GM12874 (cell line): ENCODE measurements around the gene ARFGEF3.

ENCODE experiments used
- TF ChIP-seq, protein P1 (sequence below): IDR thresholded peaks from 2 replicates; pipeline ENCODE4 v1.5.1; 2011; ENCODE audit warnings: low read depth, mild to moderate bottlenecking, control low read depth, low read length, moderate library complexity; ENCODE audit not compliant: insufficient read depth

The ARFGEF3 gene

DNA sequence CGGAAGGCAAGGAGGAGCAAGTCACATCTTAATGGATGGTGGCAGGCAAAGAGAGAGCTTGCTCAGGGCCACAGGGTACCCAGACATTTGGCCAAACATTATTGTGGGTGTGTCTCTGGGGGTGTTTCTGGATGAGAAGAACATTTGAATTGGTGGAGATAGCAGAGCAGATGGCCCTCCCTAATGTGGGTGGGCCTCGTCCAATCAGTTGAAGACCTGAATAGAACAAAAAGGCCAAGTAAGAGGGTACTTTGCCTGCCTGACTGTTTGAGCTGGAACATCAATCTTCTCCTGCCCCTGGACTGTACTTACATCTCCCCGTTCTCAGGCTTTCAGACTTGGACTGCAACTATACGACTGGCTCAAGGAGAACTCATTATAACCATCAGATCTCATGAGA, 160.2 kb downstream of the ARFGEF3 start:
- TF ChIP-seq, protein P1, sequence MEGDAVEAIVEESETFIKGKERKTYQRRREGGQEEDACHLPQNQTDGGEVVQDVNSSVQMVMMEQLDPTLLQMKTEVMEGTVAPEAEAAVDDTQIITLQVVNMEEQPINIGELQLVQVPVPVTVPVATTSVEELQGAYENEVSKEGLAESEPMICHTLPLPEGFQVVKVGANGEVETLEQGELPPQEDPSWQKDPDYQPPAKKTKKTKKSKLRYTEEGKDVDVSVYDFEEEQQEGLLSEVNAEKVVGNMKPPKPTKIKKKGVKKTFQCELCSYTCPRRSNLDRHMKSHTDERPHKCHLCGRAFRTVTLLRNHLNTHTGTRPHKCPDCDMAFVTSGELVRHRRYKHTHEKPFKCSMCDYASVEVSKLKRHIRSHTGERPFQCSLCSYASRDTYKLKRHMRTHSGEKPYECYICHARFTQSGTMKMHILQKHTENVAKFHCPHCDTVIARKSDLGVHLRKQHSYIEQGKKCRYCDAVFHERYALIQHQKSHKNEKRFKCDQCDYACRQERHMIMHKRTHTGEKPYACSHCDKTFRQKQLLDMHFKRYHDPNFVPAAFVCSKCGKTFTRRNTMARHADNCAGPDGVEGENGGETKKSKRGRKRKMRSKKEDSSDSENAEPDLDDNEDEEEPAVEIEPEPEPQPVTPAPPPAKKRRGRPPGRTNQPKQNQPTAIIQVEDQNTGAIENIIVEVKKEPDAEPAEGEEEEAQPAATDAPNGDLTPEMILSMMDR = no peak

- TF ChIP-seq, protein P1 = no peak
These were observed 162.1 kb downstream of the ARFGEF3 start for GRCh38 chr6:138323821-138324220.

DNA sequence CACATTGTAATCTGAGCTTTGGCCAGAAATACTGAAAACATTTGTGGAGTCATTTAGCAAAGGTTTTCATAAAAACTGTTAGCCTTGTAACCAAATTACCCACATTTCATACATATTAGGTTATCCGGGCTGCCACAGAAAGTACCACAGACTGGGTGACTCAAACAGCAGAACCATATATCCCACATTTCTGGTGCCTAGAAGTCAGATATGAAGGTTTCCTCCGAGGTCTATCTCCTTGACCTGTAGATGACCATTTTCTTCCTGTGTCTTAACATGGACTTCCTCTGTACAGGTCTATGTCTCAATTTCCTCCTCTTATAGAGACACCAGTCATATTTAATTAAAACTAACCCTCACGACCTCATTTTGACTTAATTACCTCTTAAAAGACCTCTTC, 166.5 kb downstream of the ARFGEF3 start:
- TF ChIP-seq, protein P1 = no peak

GRCh38 chr6:138330763-138331162, 169.0 kb downstream of the ARFGEF3 start:
- TF ChIP-seq, protein P1 = no peak

- TF ChIP-seq, protein P1 = no peak
These were observed 169.7 kb downstream of the ARFGEF3 start for GRCh38 chr6:138331444-138331843.

- TF ChIP-seq, protein P1 = no peak
These were observed 170.2 kb downstream of the ARFGEF3 start for GRCh38 chr6:138331984-138332383.

- TF ChIP-seq, protein P1 = no peak
These were observed 172.3 kb downstream of the ARFGEF3 start for GRCh38 chr6:138334000-138334399.

- TF ChIP-seq, protein P1 = no peak
These were observed 173.2 kb downstream of the ARFGEF3 start for GRCh38 chr6:138334963-138335362.
